Left ventricle myocardium inferior (tissue), 1 donor: ENCODE results near the gene RABGEF1. TPM values are rescaled to one million over a fixed set of nuclear protein-coding genes. Genes with fewer than 3 reads are reported as not detected.
"Not testable (repeated sequence)": the region's sequence is repeated elsewhere in the genome, so short reads cannot be mapped to it uniquely, and the experiment has no call there.

ENCODE experiments used
- DNase-seq: peaks from one replicate; pipeline ENCODE4 v3.0.0-alpha.2; 2020
- H3K27ac ChIP-seq: fragments of 200-600 bp; replicated peaks from 2 replicates; pipeline ENCODE4 v1.8.0; 2021
- H3K27me3 ChIP-seq: fragments of 200-600 bp; 2 replicates; pipeline ENCODE4 v1.8.0; 2021; ENCODE audit warnings: low read depth
- H3K36me3 ChIP-seq: fragments of 200-600 bp; 2 replicates; pipeline ENCODE4 v1.8.0; 2021
- H3K4me1 ChIP-seq: fragments of 200-600 bp; 2 replicates; pipeline ENCODE4 v1.8.0; 2021
- H3K4me3 ChIP-seq: fragments of 200-600 bp; 2 replicates; pipeline ENCODE4 v1.8.0; 2021; ENCODE audit warnings: mild to moderate bottlenecking, moderate library complexity
- H3K9me3 ChIP-seq: fragments of 200-600 bp; replicated peaks from 2 replicates; pipeline ENCODE4 v1.8.0; 2021
- CTCF ChIP-seq: fragments of 200-600 bp; IDR thresholded peaks from 2 replicates; pipeline ENCODE4 v1.8.0; 2021; ENCODE audit warnings: antibody characterized with exemption, mild to moderate bottlenecking, borderline replicate concordance
- intact Hi-C: fragments of 100-400 bp; cut with micrococcal nuclease; formaldehyde crosslinking; loops from one replicate; pipeline ENCODE4 v1.11.0; 2022
- total RNA-seq: library from RNA; stranded (reverse); fragmentation: NEBNext Ultra II Directional; extraction: Animal tissue kit (Norgen Biotek cat#: 25700); gene quantifications from one replicate; pipeline ENCODE4 v1.2.1, GENCODE V29; 2021
- donor health status: DM: no; HTN: yes; CAD: no; lungs with severe emphysema.

The RABGEF1 gene
- total RNA-seq, 1 donor from 2014 or later: 17.4 TPM

- TF ChIP-seq CTCF: no peak
- H3K27ac ChIP-seq: no peak overlapping the region
- H3K27me3 ChIP-seq: no peaks in the 10 kb centered on the region
- H3K4me1 ChIP-seq: no peaks in the 10 kb centered on the region
- DNase-seq: no peak
- no peaks in the 10 kb centered on the region for H3K9me3 ChIP-seq
- H3K4me3 ChIP-seq: no peak overlapping the region
- intact Hi-C loops: no loop called here
- H3K36me3 ChIP-seq: peaks cover 17% of the 10 kb centered on the region
Observed at GRCh38 chr7:66815951-66816350, 75.4 kb downstream of the RABGEF1 start.

- H3K9me3 ChIP-seq, H3K27ac ChIP-seq, H3K36me3 ChIP-seq, H3K4me1 ChIP-seq, intact Hi-C loops, H3K27me3 ChIP-seq, H3K4me3 ChIP-seq, DNase-seq: not testable (repeated sequence)
Observed at GRCh38 chr7:66816658-66817057, 76.1 kb downstream of the RABGEF1 start.

- DNase-seq, H3K27me3 ChIP-seq, H3K27ac ChIP-seq, intact Hi-C loops, H3K4me1 ChIP-seq, H3K9me3 ChIP-seq, H3K36me3 ChIP-seq, H3K4me3 ChIP-seq: not testable (repeated sequence)
Observed at GRCh38 chr7:66817208-66817795, 76.8 kb downstream of the RABGEF1 start.

GRCh38 chr7:66817956-66818355 lies 77.4 kb downstream of the RABGEF1 start:
- DNase-seq, H3K27ac ChIP-seq, intact Hi-C loops: not testable (repeated sequence)

GRCh38 chr7:66824041-66824440 lies 83.5 kb downstream of the RABGEF1 start:
- no peak for DNase-seq
- intact Hi-C loops: no loop called here
- Histone ChIP-seq H3K4me1 (no peaks in the 10 kb centered on the region), H3K9me3 (peaks cover 8% of the 10 kb centered on the region), H3K27ac (no peak overlapping the region), H3K27me3 (no peaks in the 10 kb centered on the region), H3K4me3 (no peak overlapping the region), H3K36me3 (no peaks in the 10 kb centered on the region)
- TF ChIP-seq CTCF: no peak

More at GRCh38 chr7:66817956-66818355, 77.4 kb downstream of the RABGEF1 start:
- not testable (repeated sequence) for H3K9me3 ChIP-seq, H3K4me1 ChIP-seq, H3K4me3 ChIP-seq, H3K27me3 ChIP-seq, H3K36me3 ChIP-seq

- H3K9me3 ChIP-seq, H3K4me1 ChIP-seq, H3K4me3 ChIP-seq, intact Hi-C loops, H3K36me3 ChIP-seq, DNase-seq, H3K27me3 ChIP-seq, H3K27ac ChIP-seq: not testable (repeated sequence)
Observed at GRCh38 chr7:66825538-66825937, 85.0 kb downstream of the RABGEF1 start.

- H3K27ac ChIP-seq: no peak overlapping the region
- H3K4me1 ChIP-seq: no peaks in the 10 kb centered on the region
- H3K9me3 ChIP-seq: peaks cover 8% of the 10 kb centered on the region
- no peak overlapping the region for H3K4me3 ChIP-seq
- intact Hi-C loops: no loop called here
- no peak for DNase-seq
- no peaks in the 10 kb centered on the region for H3K36me3 ChIP-seq
- TF ChIP-seq CTCF: no peak
- H3K27me3 ChIP-seq: no peaks in the 10 kb centered on the region
Observed at GRCh38 chr7:66826649-66827048, 86.1 kb downstream of the RABGEF1 start.

- H3K27ac ChIP-seq, H3K4me3 ChIP-seq, H3K36me3 ChIP-seq, H3K27me3 ChIP-seq, DNase-seq, intact Hi-C loops, H3K9me3 ChIP-seq, H3K4me1 ChIP-seq: not testable (repeated sequence)
Observed at GRCh38 chr7:66830976-66831375, 90.4 kb downstream of the RABGEF1 start.
